Measurements from ENCODE around the gene ADAM22.

ADAM22 gene

GRCh38 chr7:88219781-88220747 is 286.0 kb downstream of the ADAM22 start, which contains the start of gene SRI (continued):
- TF ChIP-seq ZBTB7A (tag by site-specific recombination; IDR thresholded peaks at IDR 0.05; ENCODE audit: low read depth) (no peak), ZNF335 (tag by site-specific recombination; conservative IDR thresholded peaks at IDR 0.05) (peak; percentile 89), ELK4 (IDR thresholded peaks at IDR 0.05; ENCODE audit: borderline replicate concordance, low read depth, low read length) (no peak), SCRT2 (tag by site-specific recombination; IDR thresholded peaks at IDR 0.05) (no peak), ZNF132 (tag by site-specific recombination; IDR thresholded peaks at IDR 0.05; ENCODE audit: borderline replicate concordance) (no peak), ZNF37A (tag by site-specific recombination; IDR thresholded peaks at IDR 0.05) (no peak), PRDM2 (tag by site-specific recombination; IDR thresholded peaks at IDR 0.05; ENCODE audit: borderline replicate concordance) (no peak), ZNF202 (tag by site-specific recombination; IDR thresholded peaks at IDR 0.05; ENCODE audit: borderline replicate concordance) (no peak), INSM2 (tag by site-specific recombination; IDR thresholded peaks at IDR 0.05) (peak; percentile 47; the same call in 1 of the 2 replicates), ZNF214 (tag by site-specific recombination; IDR thresholded peaks at IDR 0.05; ENCODE audit: borderline replicate concordance) (no peak), ZNF560 (tag by site-specific recombination; IDR thresholded peaks at IDR 0.05; ENCODE audit: borderline replicate concordance) (no peak), ZNF510 (tag by site-specific recombination; IDR thresholded peaks at IDR 0.05; ENCODE audit: insufficient replicate concordance) (no peak), SETDB1 (IDR thresholded peaks at IDR 0.05; ENCODE audit: insufficient read length, low read length) (no peak), OVOL3 (tag by site-specific recombination; IDR thresholded peaks at IDR 0.05) (no peak), ZNF23 (tag by site-specific recombination; IDR thresholded peaks at IDR 0.05; ENCODE audit: borderline replicate concordance) (no peak), ZNF174 (tag by site-specific recombination; IDR thresholded peaks at IDR 0.05) (no peak), ZNF837 (tag by site-specific recombination; IDR thresholded peaks at IDR 0.05) (no peak), ZBTB1 (tag by site-specific recombination; IDR thresholded peaks at IDR 0.05) (no peak), MEIS1 (CRISPR knock-in tag; IDR thresholded peaks at IDR 0.05; ENCODE audit: borderline replicate concordance) (no peak), ZBTB20 (tag by site-specific recombination; IDR thresholded peaks at IDR 0.05) (no peak), ZFP3 (tag by site-specific recombination; IDR thresholded peaks at IDR 0.05; ENCODE audit: low read depth) (no peak), ZNF169 (tag by site-specific recombination; IDR thresholded peaks at IDR 0.05) (no peak), ZNF416 (tag by site-specific recombination; IDR thresholded peaks at IDR 0.05) (no peak), KLF16 (tag by site-specific recombination; IDR thresholded peaks at IDR 0.05) (no peak), ZNF18 (tag by site-specific recombination; IDR thresholded peaks at IDR 0.05) (peak; percentile 99), ZNF555 (tag by site-specific recombination; conservative IDR thresholded peaks at IDR 0.05) (no peak), ZNF501 (tag by site-specific recombination; IDR thresholded peaks at IDR 0.05) (peak; percentile 20; the same call in 1 of the 2 replicates)
- TF ChIP-seq, protein P1, sequence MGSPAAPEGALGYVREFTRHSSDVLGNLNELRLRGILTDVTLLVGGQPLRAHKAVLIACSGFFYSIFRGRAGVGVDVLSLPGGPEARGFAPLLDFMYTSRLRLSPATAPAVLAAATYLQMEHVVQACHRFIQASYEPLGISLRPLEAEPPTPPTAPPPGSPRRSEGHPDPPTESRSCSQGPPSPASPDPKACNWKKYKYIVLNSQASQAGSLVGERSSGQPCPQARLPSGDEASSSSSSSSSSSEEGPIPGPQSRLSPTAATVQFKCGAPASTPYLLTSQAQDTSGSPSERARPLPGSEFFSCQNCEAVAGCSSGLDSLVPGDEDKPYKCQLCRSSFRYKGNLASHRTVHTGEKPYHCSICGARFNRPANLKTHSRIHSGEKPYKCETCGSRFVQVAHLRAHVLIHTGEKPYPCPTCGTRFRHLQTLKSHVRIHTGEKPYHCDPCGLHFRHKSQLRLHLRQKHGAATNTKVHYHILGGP (tag by site-specific recombination; IDR thresholded peaks at IDR 0.05), result no peak

Data from HEK293 (cell line).